NCI-H1417 (cell line): ENCODE data around the gene SBNO1.

Experiments
- DNase-seq, 3 experiments: peaks; one replicate each; lab custom pipeline; 2025; lab: John Stamatoyannopoulos, UW

Gene SBNO1

DNA sequence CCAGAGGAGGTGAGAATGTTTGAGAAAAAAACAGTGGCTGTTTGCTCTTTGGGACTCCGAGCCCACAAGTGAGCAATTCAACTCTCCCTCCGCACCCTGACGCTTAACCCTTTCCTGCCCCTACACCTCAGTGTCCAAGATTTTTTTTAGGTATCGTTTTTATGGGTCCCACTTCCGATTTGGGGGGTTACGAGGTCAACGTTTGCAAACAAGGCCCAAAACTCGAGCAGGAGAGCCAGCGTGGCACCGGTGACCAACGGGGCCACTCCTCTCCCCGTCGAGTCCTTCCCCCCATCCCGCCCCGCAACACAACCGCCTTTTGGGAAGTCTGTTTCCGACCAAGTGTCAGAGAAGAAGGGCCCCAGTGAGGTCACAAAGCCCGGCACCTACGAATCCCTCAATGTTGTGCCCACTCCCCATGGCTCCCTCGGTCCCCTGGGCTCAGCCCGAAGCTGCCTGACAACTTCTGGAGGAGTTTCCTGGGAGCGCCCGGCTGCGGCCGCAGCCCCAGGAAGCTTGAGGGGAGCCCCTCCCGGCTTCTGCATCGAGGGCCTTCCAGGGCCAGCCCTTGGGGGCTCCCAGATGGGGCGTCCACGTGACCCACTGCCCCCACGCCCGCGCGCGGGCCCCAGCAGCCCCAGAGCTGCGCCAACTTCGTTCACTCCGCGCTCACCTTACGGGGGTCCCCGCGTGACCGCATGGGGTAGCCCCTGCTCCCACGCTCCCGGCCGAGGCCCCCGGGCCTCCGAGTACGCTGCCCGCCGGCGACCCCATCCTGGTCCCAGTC is 94.2 kb downstream of the SBNO1 start:
- DNase-seq = peak in 2 of 3 experiments; percentile 76 to 78

DNA sequence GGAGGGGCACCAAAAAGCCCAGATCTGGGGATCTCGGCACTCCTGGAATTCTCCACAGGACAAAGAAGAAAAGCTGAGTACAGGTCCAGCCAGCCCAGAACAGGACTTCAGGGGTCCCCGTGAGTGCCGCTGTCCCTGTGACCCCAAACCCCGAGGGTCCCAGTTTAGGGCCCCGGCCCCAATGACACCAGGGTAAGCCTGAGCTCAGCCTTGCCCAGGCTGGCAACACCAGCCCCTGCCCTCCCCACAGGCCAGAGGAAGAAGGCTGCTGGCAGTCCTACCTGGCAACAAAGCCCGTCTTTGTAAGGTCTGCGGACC is 94.8 kb downstream of the SBNO1 start:
- DNase-seq = no peak

DNA sequence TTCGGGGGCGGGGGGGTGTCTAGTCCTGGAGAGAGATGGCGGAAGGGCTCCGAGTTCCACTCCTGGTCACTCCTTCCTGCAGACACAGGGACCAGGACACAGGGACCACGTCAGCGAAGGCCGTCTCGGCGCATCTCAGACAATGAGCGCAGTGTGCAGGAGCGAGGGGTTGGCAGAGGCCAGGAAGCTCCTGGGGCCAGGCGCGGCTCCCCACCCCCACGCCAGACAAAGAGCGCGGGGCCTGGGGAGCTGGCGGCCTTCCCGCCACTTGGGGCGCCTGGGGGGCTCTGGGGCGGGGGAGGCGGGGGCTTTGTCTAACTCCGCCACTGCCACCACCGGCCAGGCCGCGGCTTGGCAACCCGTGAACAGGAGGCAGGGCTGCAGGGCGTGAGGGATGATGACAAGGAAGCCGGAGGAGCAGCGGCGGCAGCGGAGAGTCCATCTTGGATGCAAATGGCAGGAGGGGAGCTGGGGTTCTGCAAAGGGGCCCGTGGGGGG is 95.2 kb downstream of the SBNO1 start:
- DNase-seq = peak in 2 of 3 experiments; percentile 93 to 97

DNA sequence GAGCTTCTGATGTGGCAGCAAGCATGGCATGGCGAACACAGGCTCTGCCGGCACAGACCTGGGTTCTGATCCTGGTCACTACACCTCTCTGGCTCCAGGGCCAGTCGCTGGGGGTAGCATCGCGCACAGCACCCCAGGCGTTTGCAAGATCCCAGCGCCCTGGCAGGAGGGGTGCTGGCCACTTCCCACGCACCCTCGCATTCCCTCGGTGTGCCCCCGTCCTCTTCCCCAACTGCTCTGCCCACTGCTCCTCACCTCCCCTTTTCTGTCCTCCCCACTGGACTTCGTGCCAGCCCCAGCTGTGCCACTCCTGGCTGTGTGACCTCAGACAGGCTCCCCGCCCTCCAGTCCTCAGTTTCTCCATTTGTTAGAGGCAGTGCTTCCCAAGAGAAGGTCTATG is 95.8 kb downstream of the SBNO1 start:
- peak in 1 of 3 experiments; percentile 55 for DNase-seq

DNA sequence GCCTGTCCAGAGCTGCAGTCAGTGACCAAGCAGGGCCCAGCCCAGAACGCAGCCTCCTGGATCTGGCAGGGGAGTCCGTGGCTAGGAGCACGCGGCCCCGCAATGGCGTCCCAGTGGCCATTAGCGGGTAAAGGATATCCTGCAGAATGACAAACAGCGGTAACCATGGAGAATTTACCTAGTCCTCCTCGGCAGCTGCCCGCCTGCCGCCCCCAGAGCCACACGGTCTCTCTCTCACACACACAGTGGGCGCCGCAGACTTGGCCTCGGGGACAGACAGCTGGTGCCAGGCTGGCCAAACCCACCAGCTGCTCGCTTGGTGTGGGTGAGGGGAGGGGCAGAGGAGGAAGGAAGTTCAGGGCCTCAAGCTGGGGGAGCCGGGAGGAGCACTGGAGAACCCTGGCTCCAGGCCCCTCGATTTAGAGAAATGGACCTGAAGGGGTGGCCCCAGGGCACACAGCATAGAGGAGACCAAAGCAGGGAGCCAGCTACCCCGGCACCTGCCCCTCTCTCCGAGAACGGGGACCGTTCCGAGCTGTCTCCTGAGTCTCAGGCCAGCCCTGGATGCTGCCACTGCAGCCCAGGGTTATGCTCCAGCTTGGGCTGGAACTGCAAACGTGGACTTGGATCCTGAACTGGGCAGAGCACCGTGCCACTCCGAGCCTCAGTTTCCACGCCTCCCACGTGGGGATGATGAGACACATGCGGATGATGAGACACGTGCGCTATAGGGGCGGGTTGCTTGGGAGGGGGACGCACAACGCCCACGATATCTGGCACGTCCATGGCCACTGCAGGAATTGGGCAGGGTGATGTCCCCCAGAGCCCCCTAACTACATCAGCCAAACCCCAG is 96.4 kb downstream of the SBNO1 start:
- peak in 2 of 3 experiments; percentile 94 to 98 for DNase-seq

DNA sequence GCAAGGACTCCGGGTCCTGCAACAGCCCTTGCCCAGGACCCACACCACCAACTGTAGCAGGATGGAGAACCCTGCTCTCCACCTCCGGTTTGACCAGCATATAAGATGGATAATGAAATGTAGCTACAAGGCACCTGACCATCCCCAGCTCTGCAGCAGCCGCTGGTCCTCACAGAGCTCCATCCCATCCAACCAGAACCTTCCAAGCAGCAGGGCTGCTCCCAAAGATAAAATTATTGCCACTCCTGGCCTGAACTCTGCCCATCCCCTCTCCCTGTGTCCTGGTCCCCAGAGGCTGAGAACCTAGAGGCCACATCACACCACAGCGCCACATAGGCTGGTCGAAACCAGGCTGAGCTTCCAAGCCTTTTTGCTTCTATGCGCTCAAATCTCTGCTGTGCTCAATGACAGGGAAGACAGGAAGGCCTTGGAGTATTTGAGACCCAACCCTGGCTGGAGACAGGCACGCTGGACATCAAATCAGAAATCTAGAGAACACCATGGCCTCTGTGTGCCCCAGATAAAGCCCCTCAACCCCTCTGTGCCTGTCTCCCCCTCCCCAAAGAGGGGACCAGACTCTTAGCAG is 97.2 kb downstream of the SBNO1 start:
- peak in 1 of 3 experiments; percentile 67 for DNase-seq

DNA sequence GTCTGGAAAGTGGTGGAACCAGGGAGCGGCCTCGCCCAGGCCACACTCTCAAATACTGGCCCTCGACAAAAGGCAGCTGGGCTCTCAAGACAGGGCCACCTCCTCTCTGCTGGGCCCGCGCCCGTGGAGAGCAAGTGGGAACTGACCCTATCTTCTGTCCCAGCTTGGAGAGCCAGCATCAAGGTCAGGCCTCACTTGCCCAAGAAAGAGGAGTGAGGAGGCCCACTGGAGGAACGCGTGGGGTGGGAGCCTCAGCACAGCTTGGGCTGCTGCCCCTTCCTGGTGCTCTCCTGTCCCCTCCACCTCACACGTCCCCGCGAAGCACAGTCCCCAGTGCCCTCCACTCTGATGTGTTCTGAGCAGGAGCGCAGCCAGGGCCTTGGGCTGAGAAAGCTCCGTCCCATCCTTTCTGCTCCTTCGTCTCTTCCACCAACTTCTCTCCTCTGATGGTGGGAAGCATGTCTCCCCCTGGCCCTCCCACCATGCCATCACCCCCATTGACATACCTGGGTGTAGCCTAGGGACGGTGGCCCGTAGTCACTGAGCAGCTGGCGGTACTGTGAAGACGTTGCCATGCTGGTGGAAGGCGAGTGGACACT is 97.9 kb downstream of the SBNO1 start:
- no peak for DNase-seq

DNA sequence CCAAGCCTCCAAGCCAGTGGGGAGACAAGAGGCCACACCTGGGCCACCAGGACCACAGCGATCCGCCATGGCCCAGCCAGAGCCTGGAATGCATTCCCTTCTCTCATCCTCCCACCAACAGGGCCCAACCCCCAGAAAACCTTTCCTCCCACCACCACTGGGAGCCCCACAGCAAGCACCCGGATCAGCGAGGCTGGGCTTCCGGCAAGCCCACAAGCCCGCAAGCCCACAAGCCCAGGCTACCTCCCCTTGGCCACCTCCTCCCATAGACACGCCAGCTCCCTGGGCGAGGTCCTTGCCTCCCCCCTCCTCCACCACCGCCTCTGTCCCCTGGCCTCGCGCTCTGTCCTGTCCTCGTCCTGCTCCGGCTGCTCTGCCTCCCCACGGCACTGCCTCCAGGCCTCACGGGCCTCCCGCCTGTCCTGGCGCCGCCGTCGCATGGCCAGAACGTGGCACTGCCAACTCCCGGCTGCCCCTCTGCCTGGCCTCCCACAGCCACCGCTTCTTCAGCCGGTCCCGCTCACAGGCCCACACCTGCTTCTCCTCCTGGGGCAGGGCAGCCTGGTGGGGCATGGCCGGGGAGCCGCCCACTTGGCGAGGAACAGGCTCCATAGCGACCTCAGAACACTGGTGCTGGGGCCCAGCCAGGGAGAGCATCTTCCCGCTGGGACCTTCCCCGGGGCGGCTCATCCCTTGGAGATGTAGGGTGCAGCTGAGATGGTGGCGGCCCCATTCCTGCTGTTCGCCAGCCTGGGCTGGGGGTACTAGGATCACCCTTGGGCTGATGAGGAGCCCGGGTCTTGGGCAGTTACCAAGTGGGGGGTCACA is 98.6 kb downstream of the SBNO1 start:
- DNase-seq = no peak

DNA sequence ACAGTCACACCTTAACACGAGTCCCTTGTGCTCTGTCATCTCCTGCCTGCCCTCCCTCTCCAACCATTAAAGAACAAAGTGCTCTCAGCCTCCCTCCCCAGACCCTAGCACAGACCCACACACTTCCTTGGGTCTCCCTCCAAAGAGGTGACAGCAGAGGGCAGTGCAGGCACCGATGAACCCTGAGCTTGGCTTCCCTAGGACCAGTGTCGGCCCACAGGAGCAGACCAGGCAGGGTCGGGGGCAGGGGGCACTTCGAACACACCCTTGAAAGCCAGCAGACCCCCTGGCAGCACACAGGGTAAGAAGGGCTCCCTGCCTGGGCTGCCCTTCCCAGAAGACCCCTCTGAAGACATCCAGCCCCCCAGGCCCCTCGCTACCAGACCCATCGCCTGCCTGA is 100.0 kb downstream of the SBNO1 start:
- peak in 1 of 3 experiments; percentile 12 for DNase-seq

DNA sequence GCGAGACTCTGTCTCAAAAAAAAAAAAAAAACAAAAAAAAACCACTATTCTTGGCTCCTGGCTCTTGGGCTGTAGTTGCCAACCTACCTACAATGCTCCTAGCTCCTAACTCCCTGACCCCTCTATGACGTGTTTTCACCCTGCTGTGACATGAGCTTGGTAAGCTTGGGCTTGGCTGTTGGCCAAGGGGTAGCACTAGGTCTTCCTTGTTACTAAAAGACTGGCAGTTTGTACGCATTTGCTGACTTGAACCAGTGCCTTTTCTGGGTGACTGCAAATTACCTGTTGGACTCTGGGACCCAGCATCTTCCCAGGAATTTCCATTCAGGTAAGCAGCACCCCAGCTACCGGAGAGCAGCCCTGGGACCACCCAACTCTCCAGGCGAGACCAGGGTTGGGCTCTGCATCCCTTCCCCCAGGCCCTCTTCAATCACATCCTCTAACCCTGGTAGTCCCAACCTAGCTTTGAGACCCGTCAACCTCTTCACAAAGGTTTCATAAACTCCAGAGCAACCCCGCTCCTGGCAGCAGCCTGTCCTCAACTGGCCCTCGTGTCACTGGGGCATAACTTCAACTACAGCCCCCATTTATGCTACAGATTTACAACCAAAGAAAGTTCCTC is 101.3 kb downstream of the SBNO1 start:
- peak in 1 of 3 experiments; percentile 33 for DNase-seq

DNA sequence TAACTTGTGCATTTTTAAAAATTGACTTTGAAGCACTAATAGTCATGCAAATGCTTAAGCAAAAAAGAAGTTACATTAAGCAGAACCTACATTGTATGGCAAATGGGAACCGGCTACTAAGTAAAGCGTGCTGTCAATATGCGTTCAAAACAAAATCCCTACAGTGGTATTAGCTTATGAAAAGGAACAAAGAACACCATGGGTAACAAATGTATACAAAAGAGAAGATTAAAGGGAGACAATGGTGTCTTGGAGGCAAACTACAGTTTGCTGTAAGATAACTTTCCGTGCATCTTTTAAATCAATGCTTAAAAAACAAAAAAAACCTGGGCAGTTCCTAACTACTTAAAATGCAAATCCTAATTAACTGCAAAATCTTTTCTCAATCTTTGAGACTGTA is 103.5 kb downstream of the SBNO1 start:
- DNase-seq = no peak

DNA sequence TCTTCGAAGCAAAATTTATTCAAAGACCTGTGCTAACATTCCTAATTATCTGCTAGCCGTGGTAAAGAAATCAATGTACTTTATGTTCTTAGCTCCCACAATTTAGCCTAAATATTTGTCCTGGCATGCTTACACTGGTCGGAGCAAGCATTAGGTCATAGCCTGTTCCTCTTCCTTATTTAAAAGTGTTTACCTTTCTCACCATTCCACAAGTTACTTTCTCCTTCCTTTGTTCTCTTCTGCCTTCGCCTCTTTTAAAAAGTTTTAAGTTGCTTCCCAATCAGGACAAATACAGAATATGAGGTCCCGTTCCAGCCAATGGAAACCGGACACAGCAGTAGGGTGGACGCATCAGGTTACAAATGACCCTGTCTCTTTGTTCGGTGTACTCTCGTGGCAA is 104.6 kb downstream of the SBNO1 start:
- no peak for DNase-seq

DNA sequence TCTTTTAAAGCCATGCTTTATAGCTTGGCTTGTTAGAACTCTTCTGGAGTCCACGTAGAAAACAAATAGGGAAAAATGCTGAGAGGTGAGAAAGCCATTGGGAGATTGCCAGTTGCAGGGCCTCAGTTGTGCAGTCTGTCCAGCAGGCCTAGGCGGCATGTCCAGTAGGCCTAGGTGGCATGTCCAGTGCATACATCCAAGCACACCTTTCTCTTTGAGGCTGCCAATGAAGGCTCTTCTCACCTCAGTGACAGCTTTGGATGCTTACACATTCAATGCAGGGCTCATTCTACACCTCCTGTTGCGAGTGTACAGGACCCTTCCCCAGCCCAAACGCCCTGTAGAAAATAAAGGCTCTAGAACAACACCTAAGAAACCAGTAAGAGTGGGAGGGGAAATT is 106.1 kb downstream of the SBNO1 start:
- no peak for DNase-seq

DNA sequence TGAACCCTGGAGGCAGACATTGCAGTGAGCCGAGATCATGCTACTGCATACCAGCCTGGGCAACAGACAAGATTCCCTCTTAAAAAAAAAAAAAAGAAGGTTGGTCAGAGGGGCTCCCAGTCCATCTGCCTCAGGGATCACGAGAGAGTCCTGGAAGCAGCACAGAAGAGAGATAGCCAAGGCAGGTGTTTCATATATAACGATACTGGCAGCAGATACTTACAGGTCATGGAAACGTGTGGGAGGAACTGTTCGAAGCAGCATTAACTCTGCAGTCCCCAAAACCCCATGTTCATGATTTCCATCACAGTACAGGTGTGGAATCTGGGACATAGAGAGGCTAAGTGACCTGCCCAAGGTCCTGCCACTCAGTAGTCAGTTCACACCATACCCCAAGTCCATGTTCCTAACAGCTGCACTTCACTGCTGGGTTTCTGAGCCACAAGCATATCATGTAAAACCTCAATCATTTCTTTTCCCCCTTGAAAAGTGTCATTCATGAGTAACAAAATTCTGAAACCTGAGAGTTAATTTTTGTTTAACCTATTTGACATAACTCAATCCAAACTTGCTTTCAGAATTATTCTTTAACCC is 109.7 kb downstream of the SBNO1 start:
- no peak for DNase-seq

DNA sequence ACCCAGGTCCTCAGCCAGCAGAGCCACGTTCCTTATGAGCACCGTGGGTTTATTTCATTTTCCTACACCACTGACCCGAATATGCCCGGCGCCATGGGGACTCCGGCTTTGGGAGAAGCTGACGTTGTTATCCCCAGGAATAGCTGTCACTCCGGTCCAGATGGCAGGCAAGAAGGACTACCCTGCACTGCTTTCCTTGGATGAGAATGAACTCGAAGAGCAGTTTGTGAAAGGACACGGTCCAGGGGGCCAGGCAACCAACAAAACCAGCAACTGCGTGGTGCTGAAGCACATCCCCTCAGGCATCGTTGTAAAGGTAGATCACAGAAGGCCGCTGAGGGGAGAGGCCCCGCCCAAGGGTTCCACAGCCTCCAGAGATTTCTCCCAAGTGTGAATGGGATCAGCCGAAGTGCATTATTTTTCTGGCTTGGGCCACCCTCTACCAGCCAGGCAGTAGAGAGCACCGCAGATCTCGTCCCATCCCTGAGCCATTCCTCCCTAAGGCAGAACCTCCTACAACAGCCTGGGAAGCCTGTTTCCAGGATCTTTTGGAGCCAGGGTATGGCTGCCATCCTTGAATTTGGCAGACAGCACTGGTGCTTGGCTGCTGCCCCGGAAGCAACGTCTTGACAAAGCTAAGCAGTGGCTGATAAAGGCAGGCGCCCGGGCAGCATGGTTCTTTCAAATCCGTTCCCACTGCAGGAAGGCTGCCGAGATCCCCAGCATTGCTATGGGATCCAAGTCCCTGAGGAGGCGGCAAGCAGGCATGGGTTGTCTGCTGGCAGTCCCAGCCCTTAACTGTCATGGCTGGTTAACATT is 110.8 kb downstream of the SBNO1 start:
- DNase-seq = no peak

DNA sequence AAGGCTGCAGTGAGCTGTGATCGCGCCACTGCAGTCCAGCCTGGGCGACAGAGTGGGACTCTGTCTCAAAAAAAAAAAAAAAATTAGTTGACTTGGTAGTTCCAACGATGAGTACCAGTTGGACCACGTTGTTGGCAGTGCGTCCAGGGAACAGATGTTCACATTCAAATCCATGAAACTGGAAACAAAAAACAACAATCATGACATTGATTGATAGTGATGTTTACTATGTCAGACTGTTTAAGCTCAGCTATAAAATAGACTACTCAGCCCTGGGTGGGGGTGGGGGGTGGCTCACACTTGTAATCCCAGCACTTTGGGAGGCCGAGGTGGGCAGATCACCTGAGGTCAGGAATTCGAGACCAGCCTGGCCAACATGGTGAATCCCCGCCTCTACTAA is 112.3 kb downstream of the SBNO1 start:
- peak in 1 of 3 experiments; percentile 64 for DNase-seq

DNA sequence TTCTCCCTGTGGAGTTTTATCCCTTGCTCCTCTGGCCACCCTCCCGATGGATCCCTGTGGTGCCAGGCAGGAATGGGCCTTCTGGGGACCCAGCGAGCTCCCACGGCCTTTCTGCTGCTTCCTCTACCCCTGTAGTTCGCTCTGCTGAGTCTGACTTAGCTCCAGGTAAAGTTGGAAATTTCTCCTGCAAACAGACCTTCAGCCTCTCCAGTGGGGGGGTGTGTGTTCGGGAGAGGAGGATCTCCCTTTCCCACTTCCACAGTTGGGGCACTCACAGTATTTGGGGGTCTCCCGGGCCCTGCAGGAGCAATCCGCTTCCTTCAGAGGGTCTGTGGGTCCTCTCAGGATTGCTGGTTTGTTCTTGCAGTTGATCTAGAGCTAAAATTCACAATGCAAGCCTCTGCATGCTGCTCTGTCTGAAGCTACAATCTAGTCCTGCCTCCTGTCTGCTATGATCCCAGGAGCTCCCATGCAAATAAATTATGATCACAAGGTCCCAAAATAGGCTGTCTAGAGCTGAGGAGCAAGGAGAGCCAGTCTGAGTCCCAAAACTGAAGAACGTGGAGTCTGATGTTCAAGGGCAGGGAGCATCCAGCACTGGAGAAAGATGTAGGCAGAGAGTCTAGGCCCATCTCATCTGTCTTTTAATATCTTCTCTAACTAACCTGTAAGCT is 113.1 kb downstream of the SBNO1 start:
- DNase-seq = no peak

DNA sequence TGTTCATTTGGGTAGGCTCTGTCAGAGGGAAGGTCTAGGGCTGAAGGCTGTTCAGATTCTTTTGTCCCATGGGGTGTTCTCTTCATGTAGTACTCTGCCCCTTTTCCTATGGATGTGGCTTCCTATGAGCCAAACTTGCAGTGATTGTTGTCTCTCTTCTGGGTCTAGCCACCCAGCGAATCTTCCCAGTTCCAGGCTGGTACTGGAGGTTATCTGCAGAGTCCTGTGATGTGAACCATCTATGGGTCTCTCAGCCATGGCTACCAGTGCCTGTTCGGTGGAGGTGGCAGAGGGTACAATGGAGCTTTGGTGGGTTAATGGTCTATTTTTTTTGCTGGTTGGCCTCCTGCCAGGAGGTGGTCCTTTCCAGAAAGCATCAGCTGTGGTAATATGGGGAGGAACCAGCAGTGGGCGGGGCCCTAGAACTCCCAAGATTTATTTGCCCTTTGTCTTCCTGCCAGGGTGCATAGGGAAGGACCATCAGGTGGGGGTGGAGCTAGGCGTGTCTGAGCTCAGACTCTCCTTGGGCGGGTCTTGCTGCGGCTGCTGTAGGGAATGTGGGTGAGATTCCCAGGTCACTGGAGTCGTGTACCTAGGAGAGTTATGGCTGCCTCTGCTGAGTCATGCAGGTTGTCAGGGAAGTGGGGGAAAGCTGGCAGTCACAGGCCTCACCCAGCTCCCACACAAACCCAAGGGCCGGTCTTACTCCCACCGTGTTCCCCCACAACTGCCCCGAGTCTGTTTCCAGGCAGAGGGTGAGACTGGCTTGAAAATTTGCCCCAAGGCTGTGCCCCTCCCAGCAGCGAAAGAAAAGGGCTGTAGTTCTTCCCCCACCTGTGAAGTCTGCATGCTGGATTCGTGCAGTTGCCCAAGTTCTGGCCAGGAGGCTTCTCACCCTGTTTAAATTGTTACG is 113.9 kb downstream of the SBNO1 start:
- DNase-seq = peak in 2 of 3 experiments; percentile 39 to 82
